Lung (tissue), 12 donors: Measurements from ENCODE around the gene SULT2B1. TPM values are rescaled to one million over a fixed set of nuclear protein-coding genes. Genes with fewer than 3 reads are reported as not detected.

Experiments used
- ATAC-seq: fragments of 200-7000 bp; cut with Tn5 transposase; one replicate; pipeline ENCODE4 v1.9.1; 2020; ENCODE audit warnings: moderate number of reproducible peaks; ENCODE audit not compliant: insufficient read depth, low FRiP score
- DNase-seq, 3 donors: peaks; one replicate each; pipeline ENCODE4 v3.0.0-alpha.2; 2013 to 2017
- H3K27ac ChIP-seq, 2 donors: one replicate each; pipeline ENCODE4 v1.5.1; 2013; ENCODE audit warnings: mild to moderate bottlenecking in 2 of 2, moderate library complexity in 2 of 2, control low read depth in 1 of 2, inconsistent platforms in 1 of 2, low read depth in 1 of 2, low read length in 1 of 2
- H3K27me3 ChIP-seq, 3 donors: one replicate each; pipeline ENCODE4 v1.5.1; 2013; ENCODE audit warnings: low read length in 2 of 3; ENCODE audit not compliant: control insufficient read depth in 3 of 3, insufficient read depth in 3 of 3
- H3K36me3 ChIP-seq, 4 donors: one replicate each; pipeline ENCODE4 v1.5.1; 2013; ENCODE audit warnings: low read length in 4 of 4, mild to moderate bottlenecking in 1 of 4, moderate library complexity in 1 of 4; ENCODE audit not compliant: control insufficient read depth in 4 of 4, insufficient read depth in 4 of 4
- H3K4me1 ChIP-seq, 5 donors: one replicate each; pipeline ENCODE4 v1.5.1; 2013; ENCODE audit warnings: low read length in 5 of 5, mild to moderate bottlenecking in 2 of 5, moderate library complexity in 1 of 5; ENCODE audit not compliant: control insufficient read depth in 5 of 5, insufficient read depth in 5 of 5
- H3K4me3 ChIP-seq: one replicate; pipeline ENCODE4 v1.5.1; 2013; ENCODE audit warnings: mild to moderate bottlenecking, control low read depth, moderate library complexity
- H3K9ac ChIP-seq, 2 donors: one replicate each; pipeline ENCODE4 v1.5.1; 2013; ENCODE audit warnings: low read length in 2 of 2, control low read depth in 1 of 2; ENCODE audit not compliant: insufficient read depth in 1 of 2
- H3K9me3 ChIP-seq, 4 donors: one replicate each; pipeline ENCODE4 v1.5.1; 2013; ENCODE audit warnings: low read length in 3 of 4, mild to moderate bottlenecking in 1 of 4, moderate library complexity in 1 of 4; ENCODE audit not compliant: control insufficient read depth in 4 of 4, insufficient read depth in 3 of 4
- WGBS, 2 donors: extraction: QIAGEN DNeasy Blood & Tissue Kit; methylation state at CpG; one replicate each; pipeline ENCODE4 v1.1.7; 2013; 5-methylcytosine and 5-hydroxymethylcytosine counted together
- polyA plus RNA-seq, 2 donors: library from polyadenylated mRNA; stranded (reverse); fragments of 200-250 nt; gene quantifications; one replicate each; pipeline ENCODE4 v1.2.1, GENCODE V29; 2013
- total RNA-seq, 2 donors: library from RNA; depleted of rRNA in 1 of 2; stranded (reverse); fragments of >200 nt in 1 of 2; gene quantifications; one replicate each; pipeline ENCODE4 v1.2.1, GENCODE V29; 2014 to 2021
- TF ChIP-seq, protein P1 (sequence below): IDR thresholded peaks from 2 replicates; pipeline ENCODE4 v1.5.1; 2012; ENCODE audit warnings: mild to moderate bottlenecking; ENCODE audit errors: control extremely low read depth, extremely low read depth
- donor health status: control.
- donor health status: control.
- donor health status: Bipolar disorder and iron deficiency.
- donor health status: healthy.
- donor health status: DM: yes; HTN: yes; CAD: no.

Gene SULT2B1
- total and polyA plus RNA-seq, 4 donors: 1.2 to 22.9 (median 10.7) TPM

DNA sequence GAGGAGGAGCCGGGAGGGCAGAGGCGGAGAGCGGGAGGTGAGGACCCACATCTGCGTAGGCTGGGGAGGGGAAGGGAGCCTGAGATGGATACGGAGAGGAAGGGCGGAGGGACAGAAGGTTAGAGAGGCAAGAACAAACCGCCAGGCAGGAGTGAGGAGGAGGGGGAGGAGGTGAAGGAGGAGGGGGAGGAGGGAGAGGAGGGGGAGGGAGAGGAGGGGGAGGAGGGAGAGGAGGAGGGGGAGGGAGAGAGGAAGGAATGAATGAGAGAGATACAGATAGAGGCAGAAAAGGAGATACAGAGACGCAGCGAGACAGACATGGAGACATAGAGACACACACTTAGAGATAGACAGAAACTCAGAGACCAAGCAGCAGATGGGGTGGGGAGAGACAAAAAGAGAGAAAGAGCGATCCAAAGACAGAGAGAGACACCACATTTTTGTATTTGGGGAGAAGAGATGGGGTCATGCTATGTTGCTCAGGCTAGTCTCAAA lies 94.8 kb downstream of the SULT2B1 start:
- H3K27me3 ChIP-seq: no peaks in the 10 kb centered on the region
- H3K9ac ChIP-seq: no peak overlapping the region
- no peaks in the 10 kb centered on the region for H3K9me3 ChIP-seq
- WGBS, 2 donors: 14 to 25% methylated on average over 4 to 8 of the region's 10 CpGs
- no peaks in the 10 kb centered on the region for H3K36me3 ChIP-seq
- peak in 1 of 3 donors; percentile 6 for DNase-seq
- no peak for ATAC-seq
- no peak overlapping the region for H3K27ac ChIP-seq
- TF ChIP-seq, protein P1, sequence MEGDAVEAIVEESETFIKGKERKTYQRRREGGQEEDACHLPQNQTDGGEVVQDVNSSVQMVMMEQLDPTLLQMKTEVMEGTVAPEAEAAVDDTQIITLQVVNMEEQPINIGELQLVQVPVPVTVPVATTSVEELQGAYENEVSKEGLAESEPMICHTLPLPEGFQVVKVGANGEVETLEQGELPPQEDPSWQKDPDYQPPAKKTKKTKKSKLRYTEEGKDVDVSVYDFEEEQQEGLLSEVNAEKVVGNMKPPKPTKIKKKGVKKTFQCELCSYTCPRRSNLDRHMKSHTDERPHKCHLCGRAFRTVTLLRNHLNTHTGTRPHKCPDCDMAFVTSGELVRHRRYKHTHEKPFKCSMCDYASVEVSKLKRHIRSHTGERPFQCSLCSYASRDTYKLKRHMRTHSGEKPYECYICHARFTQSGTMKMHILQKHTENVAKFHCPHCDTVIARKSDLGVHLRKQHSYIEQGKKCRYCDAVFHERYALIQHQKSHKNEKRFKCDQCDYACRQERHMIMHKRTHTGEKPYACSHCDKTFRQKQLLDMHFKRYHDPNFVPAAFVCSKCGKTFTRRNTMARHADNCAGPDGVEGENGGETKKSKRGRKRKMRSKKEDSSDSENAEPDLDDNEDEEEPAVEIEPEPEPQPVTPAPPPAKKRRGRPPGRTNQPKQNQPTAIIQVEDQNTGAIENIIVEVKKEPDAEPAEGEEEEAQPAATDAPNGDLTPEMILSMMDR: no peak
- H3K4me3 ChIP-seq: no peak overlapping the region
- H3K4me1 ChIP-seq: peaks cover 0 to 20% (median 0%) of the 10 kb centered on the region in 5 donors

DNA sequence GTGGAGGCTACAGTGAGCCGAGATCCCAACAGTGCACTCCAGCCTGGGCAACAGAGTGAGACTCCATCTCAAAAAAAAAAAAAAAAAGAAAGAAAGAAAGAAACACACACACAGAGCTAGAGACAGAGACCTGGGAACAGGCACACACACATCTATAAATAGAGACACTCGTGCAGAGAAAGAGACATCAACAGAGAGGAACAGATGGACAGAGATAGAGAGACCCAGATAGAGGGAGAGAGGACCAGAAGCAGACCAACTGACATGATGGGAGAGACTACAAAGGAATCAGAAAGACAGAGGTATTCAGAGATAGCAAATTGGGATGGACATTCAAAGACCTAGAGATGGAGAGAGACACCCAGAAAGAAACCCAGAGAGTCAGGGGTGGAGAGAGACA lies 96.2 kb downstream of the SULT2B1 start:
- Histone ChIP-seq H3K36me3 (no peaks in the 10 kb centered on the region), H3K4me3 (no peak overlapping the region), H3K27ac (no peak overlapping the region), H3K27me3 (no peaks in the 10 kb centered on the region), H3K9me3 (no peaks in the 10 kb centered on the region), H3K9ac (no peak overlapping the region), H3K4me1 (peaks cover 0 to 20% (median 0%) of the 10 kb centered on the region in 5 donors)
- WGBS, 2 donors: 84% methylated on average over 2 of the region's 2 CpGs
- DNase-seq (no peak), ATAC-seq (no peak)
- TF ChIP-seq, protein P1: no peak

Other genes with a start within 250 kb of the SULT2B1 start
- 100 to 1,000 TPM in 1 of 2 donors, 10 to 100 TPM in 1; 36.9 to 189 TPM for gene EMP3, start 226.6 kb upstream of the SULT2B1 start, total RNA-seq
- gene EMP3, start 226.6 kb upstream of the SULT2B1 start, polyA plus RNA-seq: 100 to 1,000 TPM; 256 to 276 TPM
- 10 to 100 TPM; 10.9 to 12.3 TPM for gene TMEM143, start 188.2 kb upstream of the SULT2B1 start, total RNA-seq
- gene TMEM143, start 188.2 kb upstream of the SULT2B1 start, polyA plus RNA-seq: 1 to 10 TPM; 4.1 to 7.6 TPM
- gene SYNGR4, start 187.8 kb upstream of the SULT2B1 start, total RNA-seq: not detected
- gene SYNGR4, start 187.8 kb upstream of the SULT2B1 start, polyA plus RNA-seq: not detected
- gene KDELR1, start 160.6 kb upstream of the SULT2B1 start, total RNA-seq: 100 to 1,000 TPM; 101 to 142 TPM
- 100 to 1,000 TPM; 108 to 156 TPM for gene KDELR1, start 160.6 kb upstream of the SULT2B1 start, polyA plus RNA-seq
- 1 to 10 TPM in 1 of 2 donors, under 1 TPM in 1; 0.54 to 1.0 TPM for gene GRIN2D, start 158.5 kb upstream of the SULT2B1 start, total RNA-seq
- under 1 TPM; 0.26 to 0.32 TPM for gene GRIN2D, start 158.5 kb upstream of the SULT2B1 start, polyA plus RNA-seq
- 10 to 100 TPM; 14.6 to 38.1 TPM for gene GRWD1, start 106.2 kb upstream of the SULT2B1 start, total RNA-seq
- gene GRWD1, start 106.2 kb upstream of the SULT2B1 start, polyA plus RNA-seq: 10 to 100 TPM in 1 of 2 donors, 1 to 10 TPM in 1; 8.9 to 29.2 TPM
- under 1 TPM; 0.82 to 0.83 TPM for gene KCNJ14, start 96.6 kb upstream of the SULT2B1 start, total RNA-seq
- under 1 TPM; 0.21 to 0.35 TPM for gene KCNJ14, start 96.6 kb upstream of the SULT2B1 start, polyA plus RNA-seq
- 10 to 100 TPM; 45.3 to 72.5 TPM for gene CYTH2, start 82.8 kb upstream of the SULT2B1 start, total RNA-seq
- gene CYTH2, start 82.8 kb upstream of the SULT2B1 start, polyA plus RNA-seq: 10 to 100 TPM; 44.1 to 53.1 TPM
- 10 to 100 TPM in 1 of 2 donors, 1 to 10 TPM in 1; 3.1 to 10.7 TPM for gene LMTK3, start 40.3 kb upstream of the SULT2B1 start, total RNA-seq
- 1 to 10 TPM; 1.9 to 6.5 TPM for gene LMTK3, start 40.3 kb upstream of the SULT2B1 start, polyA plus RNA-seq
- gene SPACA4, start 54.6 kb downstream of the SULT2B1 start, total RNA-seq: not detected
- under 1 TPM; 0.03 to 0.16 TPM for gene SPACA4, start 54.6 kb downstream of the SULT2B1 start, polyA plus RNA-seq
- gene FAM83E, start 62.9 kb downstream of the SULT2B1 start, total RNA-seq: 10 to 100 TPM; 22.2 to 41.1 TPM
- gene FAM83E, start 62.9 kb downstream of the SULT2B1 start, polyA plus RNA-seq: 10 to 100 TPM; 32.3 to 43.8 TPM
- 1,000 to 10,000 TPM; 1,019 to 1,119 TPM for gene RPL18, start 67.0 kb downstream of the SULT2B1 start, total RNA-seq
- gene RPL18, start 67.0 kb downstream of the SULT2B1 start, polyA plus RNA-seq: 1,000 to 10,000 TPM; 1,696 to 3,542 TPM
- gene SPHK2, start 67.3 kb downstream of the SULT2B1 start, total RNA-seq: 10 to 100 TPM; 10.3 to 35.3 TPM
- 10 to 100 TPM; 18.3 to 19.8 TPM for gene SPHK2, start 67.3 kb downstream of the SULT2B1 start, polyA plus RNA-seq
- gene DBP, start 85.2 kb downstream of the SULT2B1 start, total RNA-seq: 10 to 100 TPM in 1 of 2 donors, 1 to 10 TPM in 1; 9.4 to 10.3 TPM
- gene DBP, start 85.2 kb downstream of the SULT2B1 start, polyA plus RNA-seq: 10 to 100 TPM in 1 of 2 donors, 1 to 10 TPM in 1; 6.8 to 16.8 TPM
- 1 to 10 TPM in 1 of 2 donors, under 1 TPM in 1; 0.88 to 5.4 TPM for gene CA11, start 94.0 kb downstream of the SULT2B1 start, total RNA-seq
- gene CA11, start 94.0 kb downstream of the SULT2B1 start, polyA plus RNA-seq: 10 to 100 TPM in 1 of 2 donors, 1 to 10 TPM in 1; 4.8 to 13.0 TPM
- gene NTN5, start 120.8 kb downstream of the SULT2B1 start, total RNA-seq: under 1 TPM; 0.26 to 0.28 TPM
- under 1 TPM; 0.11 to 0.28 TPM for gene NTN5, start 120.8 kb downstream of the SULT2B1 start, polyA plus RNA-seq
- gene FUT2, start 143.8 kb downstream of the SULT2B1 start, total RNA-seq: 1 to 10 TPM in 1 of 2 donors, under 1 TPM in 1; 0.40 to 5.6 TPM
- 1 to 10 TPM; 4.4 to 6.5 TPM for gene FUT2, start 143.8 kb downstream of the SULT2B1 start, polyA plus RNA-seq
- 1 to 10 TPM; 1.3 to 1.5 TPM for gene MAMSTR, start 167.6 kb downstream of the SULT2B1 start, total RNA-seq
- gene MAMSTR, start 167.6 kb downstream of the SULT2B1 start, polyA plus RNA-seq: 1 to 10 TPM in 1 of 2 donors, under 1 TPM in 1; 0.48 to 1.2 TPM
- gene RASIP1, start 188.4 kb downstream of the SULT2B1 start, total RNA-seq: 10 to 100 TPM; 26.2 to 32.8 TPM
- 10 to 100 TPM; 24.7 to 37.9 TPM for gene RASIP1, start 188.4 kb downstream of the SULT2B1 start, polyA plus RNA-seq
- 1 to 10 TPM; 1.2 to 3.1 TPM for gene IZUMO1, start 194.7 kb downstream of the SULT2B1 start, total RNA-seq
- 1 to 10 TPM in 1 of 2 donors, under 1 TPM in 1; 0.97 to 2.4 TPM for gene IZUMO1, start 194.7 kb downstream of the SULT2B1 start, polyA plus RNA-seq
- gene FUT1, start 200.5 kb downstream of the SULT2B1 start, total RNA-seq: 10 to 100 TPM in 1 of 2 donors, 1 to 10 TPM in 1; 5.1 to 12.4 TPM
- 1 to 10 TPM; 5.5 to 8.6 TPM for gene FUT1, start 200.5 kb downstream of the SULT2B1 start, polyA plus RNA-seq
- not detected for gene FGF21, start 203.4 kb downstream of the SULT2B1 start, total RNA-seq
- not detected for gene FGF21, start 203.4 kb downstream of the SULT2B1 start, polyA plus RNA-seq